HK-2 (cell line): ENCODE measurements around the gene SLC25A34.

Source experiments
- DNase-seq: peaks from one replicate; pipeline ENCODE4 v3.0.0-alpha.2; 2018; ENCODE audit not compliant: unreplicated experiment

Gene SLC25A34

DNA sequence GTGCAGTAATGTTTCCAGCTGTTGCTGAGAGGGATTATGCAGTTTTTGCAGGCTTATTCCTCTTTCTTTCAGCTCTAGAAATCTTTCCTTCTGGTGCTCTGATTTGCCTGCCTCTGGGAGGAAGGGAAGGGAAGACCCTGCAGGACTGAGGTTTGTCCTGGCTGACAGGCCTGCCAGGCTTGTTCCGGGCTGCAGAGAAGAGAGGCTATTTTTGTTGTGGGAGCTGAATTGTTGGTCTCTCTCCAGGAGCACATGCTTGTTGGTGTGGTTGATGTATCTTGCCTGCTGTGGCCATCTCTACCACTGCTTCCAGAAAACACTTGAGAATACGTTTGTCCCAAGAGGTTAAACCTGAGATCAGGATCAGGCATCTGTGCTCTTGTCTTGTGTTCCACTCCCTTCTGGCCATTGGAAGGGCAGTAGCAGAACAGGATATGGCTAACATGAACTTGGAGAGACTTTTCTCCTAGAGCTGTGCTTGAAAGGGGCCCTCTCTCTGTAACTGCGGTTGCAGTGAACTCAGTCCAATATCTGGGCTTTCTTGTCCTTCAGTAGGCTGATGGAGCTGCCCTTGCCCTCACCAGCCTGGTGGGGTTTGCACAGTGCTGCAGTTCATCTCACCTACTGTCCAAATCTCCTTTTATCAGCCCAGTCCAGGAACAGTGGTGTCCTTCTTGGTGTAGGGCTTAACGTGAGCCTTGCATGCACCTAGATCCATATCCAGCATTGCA, 21.5 kb upstream of the SLC25A34 start:
- no peak for DNase-seq

GRCh38 chr1:15717418-15718125, 18.5 kb upstream of the SLC25A34 start:
- no peak for DNase-seq

GRCh38 chr1:15718199-15718601, 17.9 kb upstream of the SLC25A34 start:
- DNase-seq = no peak

GRCh38 chr1:15719381-15720120, 16.5 kb upstream of the SLC25A34 start:
- no peak for DNase-seq

DNA sequence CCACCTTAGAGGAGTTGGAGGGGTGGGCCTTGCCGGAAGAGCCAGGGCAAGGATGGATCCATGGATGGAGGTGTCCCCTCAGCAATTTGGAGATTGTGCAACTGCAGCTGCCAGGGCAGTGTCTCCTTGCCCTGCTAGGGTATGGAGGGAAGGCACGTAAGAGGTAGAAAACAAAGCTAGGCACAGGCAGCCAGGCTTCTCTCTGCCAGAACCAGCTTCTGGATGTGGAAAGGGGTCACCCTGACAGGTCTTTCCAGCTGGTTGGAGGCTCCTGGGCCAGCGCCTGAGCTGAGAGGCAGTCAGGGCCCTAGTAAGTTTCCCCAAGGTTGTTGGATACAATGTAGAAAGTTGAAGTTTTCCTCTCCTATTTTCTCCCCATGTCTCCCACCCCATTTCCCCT, 15.2 kb upstream of the SLC25A34 start:
- DNase-seq = no peak

DNA sequence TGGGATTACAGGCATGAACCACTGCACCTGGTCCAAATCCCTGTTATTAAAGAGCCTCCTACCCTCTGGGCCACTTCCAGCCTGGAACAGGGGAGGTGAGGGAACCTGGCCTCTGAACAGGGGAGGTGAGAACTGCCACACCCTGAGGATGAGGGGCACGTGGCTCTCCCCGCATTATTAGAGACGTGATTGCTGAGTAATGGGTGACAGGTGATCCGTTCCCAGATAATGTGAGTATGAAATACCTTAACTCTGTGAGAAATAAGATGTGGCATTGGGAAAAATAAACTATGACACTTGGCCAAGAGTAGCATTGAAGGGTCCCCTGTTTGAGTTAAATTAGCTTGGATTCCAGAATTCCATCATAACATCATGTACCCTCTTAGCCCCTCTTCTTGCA, 13.6 kb upstream of the SLC25A34 start:
- no peak for DNase-seq

DNA sequence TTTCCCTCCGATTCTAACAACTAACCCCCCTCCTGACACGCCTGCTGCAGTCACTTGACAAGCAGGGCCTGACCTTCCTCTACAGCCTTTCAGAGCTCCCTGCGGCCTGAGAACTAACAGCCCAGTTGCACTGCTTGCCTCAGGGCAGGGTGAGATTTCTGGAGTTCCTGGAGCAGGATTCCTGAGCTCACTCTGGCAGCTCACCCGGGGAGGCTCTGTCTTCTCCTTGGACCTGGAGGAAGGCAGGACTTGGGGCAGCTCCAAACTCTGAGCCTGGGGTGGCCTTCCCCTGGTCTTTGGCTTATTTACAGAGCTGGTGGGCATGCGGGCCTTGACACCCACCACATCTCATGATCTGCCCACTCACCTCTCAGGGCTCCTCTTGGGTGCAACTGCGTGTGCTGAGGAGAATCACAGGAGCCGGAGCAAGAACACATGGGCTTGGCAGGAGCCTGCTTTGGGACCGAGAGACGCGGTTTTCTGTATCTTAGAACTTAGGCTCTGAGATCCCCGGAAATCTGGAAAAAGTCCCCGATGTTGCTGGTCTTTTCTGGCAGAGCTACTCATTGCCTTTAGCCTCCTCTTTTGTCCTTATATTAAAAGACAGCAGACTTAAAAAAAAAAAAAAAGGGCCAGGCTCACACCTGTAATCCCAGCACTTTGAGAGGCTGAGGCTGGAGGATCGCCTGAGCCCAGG, 13.1 kb upstream of the SLC25A34 start:
- DNase-seq = no peak

DNA sequence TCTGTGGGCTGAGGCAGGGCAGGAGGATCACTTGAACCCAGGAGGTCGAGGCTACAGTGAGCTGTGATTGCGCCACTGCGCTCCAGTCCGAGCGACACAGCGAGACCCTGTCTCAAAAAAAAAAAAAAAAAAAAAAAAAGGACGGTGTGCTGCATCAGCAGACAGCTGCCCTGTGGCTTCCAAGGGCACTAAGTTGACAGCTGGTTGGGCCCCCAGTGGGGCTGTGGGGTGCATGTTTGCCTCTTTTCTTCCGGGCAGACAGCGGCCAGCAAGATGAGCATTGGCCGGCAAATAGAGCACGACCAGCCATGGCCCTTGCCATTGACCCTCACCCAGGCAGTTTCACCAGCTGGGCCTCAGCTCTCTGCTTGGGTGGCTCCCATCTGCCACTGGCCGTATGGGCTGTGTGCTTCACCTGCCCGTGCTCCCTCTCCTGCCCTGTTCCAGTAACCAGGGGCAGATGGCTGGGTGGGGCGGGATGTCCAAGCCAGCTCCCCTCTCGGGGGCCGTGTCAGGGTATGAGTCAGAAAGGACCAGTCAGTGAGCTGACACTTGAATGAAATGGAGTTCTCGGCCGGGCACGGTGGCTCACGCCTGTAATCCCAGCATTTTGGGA, 12.3 kb upstream of the SLC25A34 start:
- DNase-seq = no peak

DNA sequence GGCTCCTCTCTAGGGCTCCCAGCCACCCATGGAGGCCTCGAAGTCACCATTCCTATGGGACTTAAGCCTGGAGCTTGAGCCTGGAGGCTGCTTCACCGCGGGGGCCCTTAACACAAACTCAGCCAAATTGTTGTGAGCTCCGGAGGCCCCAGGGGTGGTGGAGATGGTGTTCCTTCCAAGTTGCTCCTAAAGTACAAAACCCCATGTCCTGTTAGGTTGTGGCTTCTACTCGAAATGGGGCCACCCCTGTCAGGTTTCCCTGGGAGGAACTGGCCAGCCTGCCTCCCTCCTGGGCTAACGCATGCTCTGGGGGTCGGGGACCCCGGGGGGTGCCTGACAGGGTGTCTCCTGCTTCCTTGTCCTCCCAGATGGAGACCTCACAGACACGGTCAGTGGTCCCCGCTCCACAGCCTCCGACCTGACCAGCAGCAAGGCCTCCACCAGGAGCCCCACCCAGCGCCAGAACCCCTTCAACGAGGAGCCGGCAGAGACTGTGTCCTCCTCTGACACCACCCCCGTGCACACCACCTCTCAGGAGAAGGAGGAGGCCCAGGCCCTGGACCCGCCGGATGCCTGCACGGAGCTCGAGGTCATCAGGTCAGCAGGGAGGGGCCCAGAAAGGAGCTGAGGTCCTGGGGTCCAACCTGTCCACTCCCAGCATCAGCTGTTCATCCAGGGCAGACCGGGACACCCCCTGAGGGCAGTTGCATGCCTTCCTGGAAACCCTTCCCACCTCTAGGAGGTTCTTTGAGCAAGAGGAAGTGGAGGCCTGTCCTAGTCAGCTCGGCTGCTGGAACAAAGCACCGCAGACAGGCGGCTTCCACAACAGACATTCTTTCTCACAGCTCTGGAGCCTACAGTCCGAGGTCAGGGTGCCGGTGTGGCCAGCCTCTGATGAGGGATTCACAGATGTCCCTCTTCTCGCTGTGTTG, 10.8 kb upstream of the SLC25A34 start:
- no peak for DNase-seq

GRCh38 chr1:15726508-15726907, 9.6 kb upstream of the SLC25A34 start:
- DNase-seq = no peak

GRCh38 chr1:15727021-15727420, 9.0 kb upstream of the SLC25A34 start:
- DNase-seq = no peak

GRCh38 chr1:15727424-15727823, 8.6 kb upstream of the SLC25A34 start:
- DNase-seq = no peak

DNA sequence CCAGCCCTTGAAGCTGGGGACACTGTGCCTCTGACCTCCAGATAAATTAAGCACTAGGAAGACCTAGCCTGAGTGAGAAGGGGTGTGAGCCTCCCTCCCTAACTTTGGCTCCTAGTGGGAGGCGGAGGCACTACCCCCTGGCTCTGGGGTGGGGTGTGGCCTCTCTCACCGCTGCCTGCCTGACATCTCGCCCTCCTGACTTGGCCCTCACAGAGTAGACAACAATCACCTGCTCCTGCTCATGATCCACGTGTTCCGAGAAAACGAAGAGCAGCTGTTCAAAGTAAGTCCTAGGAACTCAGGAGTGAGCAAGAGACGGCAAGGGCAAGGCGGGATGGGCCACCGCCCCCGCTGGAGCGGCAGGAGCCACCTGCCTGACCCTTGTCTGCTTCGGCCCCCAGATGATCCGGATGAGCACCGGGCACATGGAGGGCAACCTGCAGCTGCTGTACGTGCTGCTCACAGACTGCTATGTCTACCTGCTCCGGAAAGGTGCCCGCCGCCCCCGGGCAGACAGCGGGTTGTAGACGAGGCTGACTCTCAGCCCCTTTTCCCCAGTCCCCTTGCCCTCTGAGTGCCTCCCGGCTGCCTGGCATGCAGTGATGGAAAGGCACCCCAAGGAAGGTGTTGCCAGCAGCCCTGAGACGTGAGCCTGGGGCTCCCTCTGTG, 8.1 kb upstream of the SLC25A34 start:
- DNase-seq = no peak

GRCh38 chr1:15728937-15729657, 7.0 kb upstream of the SLC25A34 start:
- no peak for DNase-seq

GRCh38 chr1:15730423-15730822, 5.6 kb upstream of the SLC25A34 start:
- no peak for DNase-seq

DNA sequence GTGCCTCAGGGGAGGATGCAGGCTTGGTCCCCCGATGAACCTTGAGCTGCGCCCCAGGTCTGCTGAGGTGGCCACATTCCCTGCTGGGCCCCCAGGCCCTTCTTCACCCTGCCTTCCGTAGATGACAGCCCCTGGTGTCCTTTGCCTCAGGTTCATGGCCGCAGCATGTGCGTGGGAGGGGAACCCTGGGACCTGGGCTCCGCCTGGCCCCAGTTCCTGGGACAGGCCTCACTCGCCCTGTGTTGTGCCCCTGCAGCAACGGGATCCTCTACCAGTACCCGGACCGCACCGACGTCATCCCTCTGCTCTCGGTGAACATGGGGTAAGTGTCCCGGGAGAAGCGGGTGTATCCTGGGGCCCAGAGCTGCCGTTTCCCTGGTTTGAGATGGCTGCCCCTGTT, 5.1 kb upstream of the SLC25A34 start:
- no peak for DNase-seq

GRCh38 chr1:15731735-15732685, 4.0 kb upstream of the SLC25A34 start:
- no peak for DNase-seq

- DNase-seq = no peak
Measured at GRCh38 chr1:15732686-15733081, 3.4 kb upstream of the SLC25A34 start.
